Gastroesophageal sphincter (tissue), 4 donors: ENCODE measurements around the gene CALHM6. TPM values are rescaled to one million over a fixed set of nuclear protein-coding genes. Genes with fewer than 3 reads are reported as not detected.

Experiments used
- ATAC-seq: fragments of 150-250 bp; one replicate; pipeline ENCODE4 v1.9.1; 2016; ENCODE audit warnings: mild to moderate bottlenecking, moderate library complexity
- H3K27ac ChIP-seq, 4 donors: fragments of 200-600 bp; sonication (generic) in 3 of 4; 1 replicate in 3 of 4; 2 replicates in 1 of 4; pipeline ENCODE4 v1.5.1; 2016 to 2019
- H3K27me3 ChIP-seq: fragments of 200-600 bp; sonication (generic); one replicate; pipeline ENCODE4 v1.5.1; 2019
- H3K36me3 ChIP-seq, 2 donors: fragments of 200-600 bp; sonication (generic); one replicate each; pipeline ENCODE4 v1.5.1; 2019; ENCODE audit warnings: control low read depth in 1 of 2
- H3K4me1 ChIP-seq, 3 donors: fragments of 200-600 bp; sonication (generic); 1 replicate in 2 of 3; 2 replicates in 1 of 3; pipeline ENCODE4 v1.5.1; 2016 to 2019; ENCODE audit warnings: control low read depth in 2 of 3
- H3K4me3 ChIP-seq, 2 donors: fragments of 200-600 bp; sonication (generic); one replicate each; pipeline ENCODE4 v1.5.1; 2019; ENCODE audit warnings: mild to moderate bottlenecking in 1 of 2, moderate library complexity in 1 of 2
- H3K9me3 ChIP-seq, 3 donors: fragments of 200-600 bp; sonication (generic); one replicate each; pipeline ENCODE4 v1.5.1; 2017 to 2019; ENCODE audit warnings: control low read depth in 2 of 3
- EP300 ChIP-seq: sonication (generic); formaldehyde crosslinking; IDR thresholded peaks from one replicate; pipeline ENCODE4 v1.6.1; 2017; ENCODE audit warnings: antibody characterized with exemption, mild to moderate bottlenecking
- POLR2A ChIP-seq, 2 donors: fragments of 450-650 bp; IDR thresholded peaks; one replicate each; pipeline ENCODE4 v1.6.1; 2017; ENCODE audit warnings: antibody characterized with exemption in 2 of 2, mild to moderate bottlenecking in 2 of 2, moderate library complexity in 1 of 2
- POLR2AphosphoS5 ChIP-seq: sonication (generic); formaldehyde crosslinking; IDR thresholded peaks from one replicate; pipeline ENCODE4 v1.6.1; 2017; ENCODE audit warnings: antibody characterized with exemption
- WGBS, 2 donors: methylation state at CpG; one replicate each; pipeline ENCODE4 v1.1.5; 2018; ENCODE audit warnings: low coverage in 1 of 2; 5-methylcytosine and 5-hydroxymethylcytosine counted together
- total RNA-seq, 4 donors: library from RNA; depleted of rRNA; stranded (reverse); fragments of >200 nt; gene quantifications; one replicate each; pipeline ENCODE4 v1.1.0, GENCODE V29; 2016
- TF ChIP-seq, protein P1 (sequence below), 4 experiments: fragments of 200-600 bp in 2 of 4; fragments of 450-650 bp in 2 of 4; sonication (generic) in 1 of 4; IDR thresholded peaks; one replicate each; pipeline ENCODE4 v1.5.1; 2017 to 2019; ENCODE audit warnings: antibody characterized with exemption in 4 of 4, mild to moderate bottlenecking in 2 of 4, moderate library complexity in 2 of 4

CALHM6 gene
- total RNA-seq, 4 donors from 2014 or later, result 0.50 to 6.9 (median 4.2) TPM; not detected in 1

DNA sequence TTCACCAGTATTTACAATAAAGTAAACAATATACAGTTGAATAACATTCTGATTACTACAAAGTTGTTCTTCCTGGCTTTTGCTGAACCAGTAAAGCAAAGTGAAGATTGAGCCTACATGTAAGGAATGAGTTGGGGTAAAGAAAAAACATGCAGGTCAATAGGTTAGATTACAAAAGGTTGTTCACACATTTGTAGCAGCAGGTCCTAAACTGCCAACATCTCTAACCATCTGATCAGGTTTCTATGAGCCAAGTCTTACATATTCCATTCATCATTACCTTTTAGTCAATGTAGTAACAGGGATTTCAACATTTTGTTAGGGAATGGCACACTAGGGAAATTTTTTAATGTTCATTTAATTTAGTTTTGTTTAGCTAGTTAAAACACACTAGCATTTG lies 9.3 kb upstream of the CALHM6 start:
- ATAC-seq, result no peak
- Histone ChIP-seq H3K9me3 (no peaks in the 10 kb centered on the region), H3K27me3 (no peaks in the 10 kb centered on the region), H3K36me3 (no peaks in the 10 kb centered on the region), H3K4me1 (no peaks in the 10 kb centered on the region), H3K4me3 (no peak overlapping the region), H3K27ac (no peak overlapping the region)
- TF ChIP-seq EP300, result no peak
- TF ChIP-seq POLR2AphosphoS5, result no peak
- no peak for TF ChIP-seq POLR2A (IDR thresholded peaks at IDR 0.05)

DNA sequence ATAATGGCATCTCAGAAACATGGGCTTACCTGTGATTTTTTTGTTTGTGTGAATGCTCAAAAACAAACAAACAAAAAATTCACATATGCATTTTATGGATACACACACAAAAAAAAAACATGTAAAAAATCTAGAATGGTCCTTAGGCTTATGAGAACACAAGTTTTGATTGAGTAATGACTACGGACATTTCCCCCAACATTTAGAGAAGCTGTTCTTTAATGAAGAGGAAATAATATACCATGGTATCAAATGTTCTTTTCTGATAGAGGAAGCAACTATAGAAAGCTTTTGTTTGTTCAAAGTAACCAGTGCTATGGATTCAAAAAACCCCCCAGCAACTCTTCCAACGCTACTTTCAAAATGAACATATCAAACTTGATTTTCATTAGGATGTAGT lies 8.6 kb upstream of the CALHM6 start:
- no peaks in the 10 kb centered on the region for H3K36me3 ChIP-seq
- WGBS, 2 donors, result 90 to 91% methylated on average over 2 of the region's 2 CpGs
- TF ChIP-seq POLR2A (IDR thresholded peaks at IDR 0.05) (no peak), POLR2AphosphoS5 (no peak), EP300 (no peak)
- TF ChIP-seq, protein P1, sequence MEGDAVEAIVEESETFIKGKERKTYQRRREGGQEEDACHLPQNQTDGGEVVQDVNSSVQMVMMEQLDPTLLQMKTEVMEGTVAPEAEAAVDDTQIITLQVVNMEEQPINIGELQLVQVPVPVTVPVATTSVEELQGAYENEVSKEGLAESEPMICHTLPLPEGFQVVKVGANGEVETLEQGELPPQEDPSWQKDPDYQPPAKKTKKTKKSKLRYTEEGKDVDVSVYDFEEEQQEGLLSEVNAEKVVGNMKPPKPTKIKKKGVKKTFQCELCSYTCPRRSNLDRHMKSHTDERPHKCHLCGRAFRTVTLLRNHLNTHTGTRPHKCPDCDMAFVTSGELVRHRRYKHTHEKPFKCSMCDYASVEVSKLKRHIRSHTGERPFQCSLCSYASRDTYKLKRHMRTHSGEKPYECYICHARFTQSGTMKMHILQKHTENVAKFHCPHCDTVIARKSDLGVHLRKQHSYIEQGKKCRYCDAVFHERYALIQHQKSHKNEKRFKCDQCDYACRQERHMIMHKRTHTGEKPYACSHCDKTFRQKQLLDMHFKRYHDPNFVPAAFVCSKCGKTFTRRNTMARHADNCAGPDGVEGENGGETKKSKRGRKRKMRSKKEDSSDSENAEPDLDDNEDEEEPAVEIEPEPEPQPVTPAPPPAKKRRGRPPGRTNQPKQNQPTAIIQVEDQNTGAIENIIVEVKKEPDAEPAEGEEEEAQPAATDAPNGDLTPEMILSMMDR (IDR thresholded peaks at IDR 0.05), result no peak
- H3K4me1 ChIP-seq, result no peaks in the 10 kb centered on the region
- no peaks in the 10 kb centered on the region for H3K27me3 ChIP-seq
- no peak overlapping the region for H3K4me3 ChIP-seq
- H3K27ac ChIP-seq, result no peak overlapping the region
- H3K9me3 ChIP-seq, result no peaks in the 10 kb centered on the region
- no peak for ATAC-seq

DNA sequence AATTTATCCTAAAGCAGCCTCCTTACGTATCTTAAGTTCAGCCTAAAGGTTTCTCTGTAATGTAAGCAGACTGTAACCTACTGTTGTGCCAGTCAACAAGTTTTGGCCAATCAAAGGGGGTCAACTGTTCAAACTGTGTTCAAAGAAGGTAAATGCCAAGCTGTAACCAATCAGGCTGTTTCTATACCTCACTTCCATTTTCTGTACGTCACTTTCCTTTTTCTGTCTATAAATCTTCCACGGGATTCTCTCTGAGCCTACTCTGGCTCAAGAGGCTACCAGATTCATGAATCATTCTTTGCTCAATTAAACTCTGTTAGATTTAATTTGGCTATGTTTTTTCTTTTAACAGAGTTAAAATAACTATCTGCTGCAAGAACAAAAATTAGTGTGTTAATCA lies 5.1 kb upstream of the CALHM6 start:
- TF ChIP-seq POLR2A (IDR thresholded peaks at IDR 0.05) (no peak), EP300 (no peak), POLR2AphosphoS5 (no peak)
- TF ChIP-seq, protein P1 (IDR thresholded peaks at IDR 0.05), result no peak
- no peak overlapping the region for H3K4me3 ChIP-seq
- 84 to 85% methylated on average over 3 of the region's 3 CpGs for WGBS, 2 donors

DNA sequence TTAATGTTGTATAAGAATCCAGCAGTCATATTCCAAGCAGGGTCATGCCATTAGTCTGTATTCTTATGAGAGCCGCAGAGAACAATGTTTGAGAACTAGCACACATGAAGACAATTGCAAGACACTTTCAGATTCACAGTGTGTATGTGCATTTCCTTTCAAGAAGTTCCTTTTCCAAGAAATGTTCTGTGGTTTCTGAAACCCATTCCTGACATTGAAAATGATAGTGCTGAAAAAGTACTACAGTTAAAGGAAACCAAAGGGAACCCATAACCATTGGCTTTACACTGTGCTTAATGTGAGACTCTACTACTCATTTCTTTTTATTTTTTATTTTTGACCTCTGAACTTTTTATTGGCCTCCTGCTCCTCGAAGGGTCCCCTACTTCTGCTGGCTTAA lies 4.2 kb upstream of the CALHM6 start:
- Histone ChIP-seq H3K4me3 (no peak overlapping the region), H3K27ac (no peak overlapping the region), H3K4me1 (peaks cover 0 to 6% (median 0%) of the 10 kb centered on the region in 3 donors), H3K36me3 (no peaks in the 10 kb centered on the region), H3K27me3 (peaks cover 6% of the 10 kb centered on the region), H3K9me3 (no peaks in the 10 kb centered on the region)
- WGBS, 2 donors, result 76 to 83% methylated on average over 2 of the region's 2 CpGs
- ATAC-seq, result no peak
- TF ChIP-seq EP300, result no peak
- TF ChIP-seq, protein P1 (IDR thresholded peaks at IDR 0.05), result no peak
- TF ChIP-seq POLR2AphosphoS5, result no peak
- no peak for TF ChIP-seq POLR2A (IDR thresholded peaks at IDR 0.05)

More for the DNA sequence above, 5.1 kb upstream of the CALHM6 start:
- ATAC-seq, result no peak
- Histone ChIP-seq H3K27me3 (no peaks in the 10 kb centered on the region), H3K4me1 (no peaks in the 10 kb centered on the region), H3K36me3 (no peaks in the 10 kb centered on the region), H3K9me3 (no peaks in the 10 kb centered on the region), H3K27ac (no peak overlapping the region)

DNA sequence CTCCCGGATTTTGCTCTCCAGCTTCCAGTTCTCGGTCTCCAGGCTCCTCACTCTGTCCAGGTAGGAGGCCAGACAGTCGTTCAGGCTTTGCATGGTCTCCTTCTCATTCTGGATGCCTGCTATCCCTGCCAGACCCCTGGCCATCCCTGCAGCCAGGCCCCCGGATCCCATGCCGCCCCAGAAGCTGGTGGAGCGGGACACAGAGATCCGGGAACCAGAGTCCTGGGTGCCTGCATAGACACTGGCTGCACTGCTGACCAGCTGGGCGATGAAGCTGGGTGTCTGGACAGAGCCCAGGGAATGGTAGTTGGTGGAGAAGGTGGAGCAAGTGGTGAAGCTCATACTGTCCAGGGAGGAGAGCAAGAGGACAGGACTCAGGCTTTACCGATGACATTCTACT lies 2.9 kb upstream of the CALHM6 start:
- ATAC-seq, result no peak
- Histone ChIP-seq H3K4me3 (no peak overlapping the region), H3K27me3 (peaks cover 19% of the 10 kb centered on the region), H3K27ac (no peak overlapping the region), H3K36me3 (no peaks in the 10 kb centered on the region), H3K4me1 (peaks cover 0 to 13% (median 0%) of the 10 kb centered on the region in 3 donors), H3K9me3 (no peaks in the 10 kb centered on the region)
- 89 to 100% methylated on average over 1 to 4 of the region's 9 CpGs for WGBS, 2 donors
- no peak for TF ChIP-seq POLR2AphosphoS5
- TF ChIP-seq, protein P1 (IDR thresholded peaks at IDR 0.05), result no peak
- no peak for TF ChIP-seq POLR2A (IDR thresholded peaks at IDR 0.05)
- TF ChIP-seq EP300, result no peak
